Breast epithelium (tissue), 4 donors: ENCODE results near the gene MTSS2. TPM values are rescaled to one million over a fixed set of nuclear protein-coding genes. Genes with fewer than 3 reads are reported as not detected.
A peak's percentile ranks its signal among the peaks of the same experiment; 100 is the strongest.

Source experiments
- DNase-seq, 2 donors: peaks; one replicate each; pipeline ENCODE4 v3.0.0-alpha.2; 2019; ENCODE audit warnings: low spot score in 2 of 2
- H3K27ac ChIP-seq, 2 donors: fragments of 200-600 bp; sonication (generic) in 1 of 2; one replicate each; pipeline ENCODE4 v1.5.1; 2016 to 2019; ENCODE audit warnings: mild to moderate bottlenecking in 1 of 2
- H3K27me3 ChIP-seq, 2 donors: fragments of 200-600 bp; sonication (generic) in 1 of 2; one replicate each; pipeline versions ENCODE4 v1.5.1 to v1.6.0; 2017 to 2019; ENCODE audit warnings: control low read depth in 1 of 2, mild to moderate bottlenecking in 1 of 2
- H3K36me3 ChIP-seq: fragments of 200-600 bp; one replicate; pipeline ENCODE4 v1.5.1; 2019
- H3K4me1 ChIP-seq, 2 donors: fragments of 200-600 bp; sonication (generic); one replicate each; pipeline ENCODE4 v1.5.1; 2016 to 2019; ENCODE audit warnings: control low read depth in 1 of 2
- H3K4me3 ChIP-seq, 3 donors: fragments of 200-600 bp; sonication (generic); 1 replicate in 2 of 3; 2 replicates in 1 of 3; pipeline ENCODE4 v1.5.1; 2016 to 2019; ENCODE audit warnings: mild to moderate bottlenecking in 3 of 3, moderate library complexity in 2 of 3
- H3K9me3 ChIP-seq, 2 donors: fragments of 200-600 bp; sonication (generic) in 1 of 2; one replicate each; pipeline ENCODE4 v1.5.1; 2016 to 2019; ENCODE audit warnings: control low read depth in 1 of 2
- POLR2A ChIP-seq: fragments of 450-650 bp; IDR thresholded peaks from one replicate; pipeline ENCODE4 v1.6.1; 2016; ENCODE audit warnings: antibody characterized with exemption, mild to moderate bottlenecking, moderate library complexity
- POLR2AphosphoS5 ChIP-seq, 3 donors: sonication (generic); formaldehyde crosslinking; IDR thresholded peaks; one replicate each; pipeline ENCODE4 v1.6.1; 2017; ENCODE audit warnings: antibody characterized with exemption in 3 of 3
- intact Hi-C: fragments of 100-400 bp; cut with DNase I; formaldehyde crosslinking; loops from one replicate; pipeline ENCODE4 v1.15.1; 2023; ENCODE audit warnings: low total_unique reads
- total RNA-seq, 3 donors: library from RNA; depleted of rRNA; stranded (reverse); fragments of >200 nt; gene quantifications; one replicate each; pipeline ENCODE4 v1.1.0, GENCODE V29; 2016
- TF ChIP-seq, protein P1 (sequence below), 3 donors: fragments of 450-650 bp; IDR thresholded peaks; one replicate each; pipeline ENCODE4 v1.5.1; 2016 to 2017; ENCODE audit warnings: antibody characterized with exemption in 3 of 3, mild to moderate bottlenecking in 3 of 3, moderate library complexity in 3 of 3

MTSS2 gene
- total RNA-seq, 3 donors from 2014 or later, result 9.4 to 28.8 (median 22.8) TPM

DNA sequence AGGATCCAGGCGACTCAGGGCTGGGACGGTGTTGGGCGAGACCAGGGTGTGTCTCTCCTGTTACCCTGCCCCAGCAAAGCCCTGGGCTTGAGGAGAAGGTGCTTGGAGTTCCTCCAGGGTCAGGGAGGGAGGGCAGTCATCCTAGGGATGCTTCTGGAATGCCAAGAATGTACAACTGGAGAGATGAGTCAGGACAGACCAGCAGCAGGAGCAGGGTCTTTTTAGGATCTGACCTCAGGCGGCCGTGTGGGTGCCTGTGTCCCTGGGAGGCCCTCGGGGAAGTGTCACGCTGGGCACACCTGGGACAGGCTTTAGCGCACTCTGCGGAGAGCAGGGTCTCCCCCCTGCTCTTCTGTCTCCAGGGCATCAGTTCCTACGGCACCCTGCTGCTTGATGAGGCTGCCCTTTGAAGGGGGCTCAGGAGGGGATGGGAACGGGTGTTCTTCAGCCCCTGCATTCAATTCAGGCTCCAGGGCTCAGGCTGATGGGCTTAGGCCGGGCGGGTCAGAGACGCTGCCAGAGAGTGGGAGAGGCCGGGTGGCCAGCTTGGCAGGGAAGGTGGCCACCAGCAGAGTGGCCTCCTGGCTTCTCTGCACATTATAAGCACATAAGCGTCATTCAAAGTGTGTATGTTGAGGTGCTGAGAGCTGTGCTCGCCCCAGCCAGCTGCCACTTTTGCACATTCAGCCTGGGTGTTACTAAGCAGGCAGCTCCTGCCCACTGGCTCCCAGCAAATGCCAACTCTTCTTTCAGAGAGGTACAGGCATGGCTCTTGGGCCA is 8.4 kb upstream of the MTSS2 start:
- H3K4me1 ChIP-seq, result peaks cover 33 to 51% of the 10 kb centered on the region in 2 donors
- no peaks in the 10 kb centered on the region for H3K36me3 ChIP-seq
- H3K9me3 ChIP-seq, result no peaks in the 10 kb centered on the region
- TF ChIP-seq, protein P1, sequence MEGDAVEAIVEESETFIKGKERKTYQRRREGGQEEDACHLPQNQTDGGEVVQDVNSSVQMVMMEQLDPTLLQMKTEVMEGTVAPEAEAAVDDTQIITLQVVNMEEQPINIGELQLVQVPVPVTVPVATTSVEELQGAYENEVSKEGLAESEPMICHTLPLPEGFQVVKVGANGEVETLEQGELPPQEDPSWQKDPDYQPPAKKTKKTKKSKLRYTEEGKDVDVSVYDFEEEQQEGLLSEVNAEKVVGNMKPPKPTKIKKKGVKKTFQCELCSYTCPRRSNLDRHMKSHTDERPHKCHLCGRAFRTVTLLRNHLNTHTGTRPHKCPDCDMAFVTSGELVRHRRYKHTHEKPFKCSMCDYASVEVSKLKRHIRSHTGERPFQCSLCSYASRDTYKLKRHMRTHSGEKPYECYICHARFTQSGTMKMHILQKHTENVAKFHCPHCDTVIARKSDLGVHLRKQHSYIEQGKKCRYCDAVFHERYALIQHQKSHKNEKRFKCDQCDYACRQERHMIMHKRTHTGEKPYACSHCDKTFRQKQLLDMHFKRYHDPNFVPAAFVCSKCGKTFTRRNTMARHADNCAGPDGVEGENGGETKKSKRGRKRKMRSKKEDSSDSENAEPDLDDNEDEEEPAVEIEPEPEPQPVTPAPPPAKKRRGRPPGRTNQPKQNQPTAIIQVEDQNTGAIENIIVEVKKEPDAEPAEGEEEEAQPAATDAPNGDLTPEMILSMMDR (IDR thresholded peaks at IDR 0.05), result no peak
- TF ChIP-seq POLR2AphosphoS5 (IDR thresholded peaks at IDR 0.05) (peak in 1 of 3 donors; percentile 13), POLR2A (no peak)
- peak overlapping the region; percentile 93 to 96 for H3K27ac ChIP-seq
- DNase-seq, result no peak
- intact Hi-C loops, result no loop called here
- no peaks in the 10 kb centered on the region for H3K27me3 ChIP-seq
- H3K4me3 ChIP-seq, result no peak overlapping the region

DNA sequence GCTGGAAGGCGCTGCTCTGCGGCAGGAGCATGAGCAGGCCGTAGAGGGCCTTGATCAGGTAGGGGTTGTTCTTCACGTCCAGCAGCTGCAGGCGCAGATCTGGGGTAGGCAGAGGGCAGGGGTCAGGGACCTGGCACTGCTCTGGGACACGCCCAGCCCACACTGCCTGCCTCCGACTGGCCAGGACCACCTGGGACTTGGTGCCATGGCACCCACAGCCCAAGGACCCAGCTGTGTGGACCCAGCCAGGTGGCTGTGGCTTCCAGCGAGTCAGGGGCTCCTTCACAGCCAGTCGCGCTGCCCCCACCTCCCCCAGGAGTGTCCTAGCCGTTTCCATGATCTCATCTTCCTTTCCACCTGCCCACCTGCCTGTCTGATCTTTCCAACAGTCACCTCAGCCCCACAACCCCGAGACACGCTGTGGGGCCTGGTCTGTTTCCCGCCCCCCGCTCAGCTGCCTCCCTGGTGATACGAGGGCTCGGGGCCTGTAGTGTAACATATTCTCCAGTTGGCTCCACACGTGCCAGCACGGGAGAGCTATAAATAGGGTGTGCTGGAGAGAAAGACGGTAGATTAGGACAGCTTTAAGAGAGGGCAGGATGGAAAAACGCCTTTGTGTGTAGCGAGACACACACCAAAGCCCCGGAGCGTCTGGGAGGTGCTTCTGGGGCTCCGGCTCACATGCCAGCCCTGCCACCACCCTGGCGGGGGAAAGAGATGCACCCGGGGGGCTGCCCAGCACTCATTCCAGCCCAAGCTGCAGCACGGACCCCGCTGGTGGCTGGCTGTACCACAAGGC is 7.2 kb upstream of the MTSS2 start:
- peak overlapping the region; percentile 93 to 96 for H3K27ac ChIP-seq
- H3K4me1 ChIP-seq, result peaks cover 40 to 59% of the 10 kb centered on the region in 2 donors
- DNase-seq, result no peak
- intact Hi-C loops, result no loop called here
- H3K27me3 ChIP-seq, result no peaks in the 10 kb centered on the region
- TF ChIP-seq POLR2AphosphoS5 (IDR thresholded peaks at IDR 0.05) (no peak), POLR2A (no peak)
- TF ChIP-seq, protein P1 (IDR thresholded peaks at IDR 0.05), result no peak
- no peaks in the 10 kb centered on the region for H3K36me3 ChIP-seq
- no peak overlapping the region for H3K4me3 ChIP-seq
- H3K9me3 ChIP-seq, result no peaks in the 10 kb centered on the region

DNA sequence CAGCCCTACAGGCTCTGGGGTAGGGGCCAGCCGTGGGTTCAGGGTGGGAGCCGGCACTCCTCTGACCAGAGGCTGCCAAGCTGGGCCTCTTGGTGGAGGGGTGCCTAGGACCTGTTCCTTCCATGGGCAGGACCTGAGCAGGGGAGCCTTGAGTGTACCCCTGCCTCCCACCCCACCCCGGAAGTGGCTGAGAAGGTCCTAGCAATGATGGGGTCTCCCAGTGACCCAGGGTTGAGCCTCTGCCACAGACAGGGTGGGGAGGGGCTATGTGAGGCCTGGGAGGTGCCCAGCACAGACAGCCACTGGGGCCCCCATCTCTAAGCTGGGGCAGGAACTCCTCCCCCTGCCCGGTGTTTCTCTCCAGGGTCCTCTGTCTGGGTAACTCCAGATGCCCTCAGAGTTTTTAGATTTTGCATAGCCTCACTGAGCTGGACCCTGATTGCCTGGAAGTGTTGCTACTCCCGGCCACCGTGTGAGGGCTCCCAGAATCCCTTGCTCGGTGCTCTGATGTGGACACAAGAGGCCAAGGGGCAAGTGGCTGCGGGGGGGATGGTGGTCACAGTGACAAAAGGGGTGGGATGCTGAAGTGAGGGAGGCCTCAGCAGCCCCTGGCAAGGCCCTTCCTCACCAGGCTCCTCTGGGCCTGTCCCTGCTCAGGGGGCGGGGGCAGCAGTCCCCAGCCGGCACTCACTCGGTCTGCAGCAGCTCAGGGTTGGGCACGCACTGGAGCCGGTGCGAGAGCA is 6.4 kb upstream of the MTSS2 start:
- Histone ChIP-seq H3K36me3 (no peaks in the 10 kb centered on the region), H3K4me3 (no peak overlapping the region), H3K9me3 (no peaks in the 10 kb centered on the region), H3K4me1 (peaks cover 38 to 59% of the 10 kb centered on the region in 2 donors), H3K27me3 (no peaks in the 10 kb centered on the region), H3K27ac (peak overlapping the region; percentile 93 to 96)
- TF ChIP-seq POLR2A (no peak), POLR2AphosphoS5 (IDR thresholded peaks at IDR 0.05) (no peak)
- TF ChIP-seq, protein P1 (IDR thresholded peaks at IDR 0.05), result no peak
- intact Hi-C loops, result no loop called here
- DNase-seq, result no peak

DNA sequence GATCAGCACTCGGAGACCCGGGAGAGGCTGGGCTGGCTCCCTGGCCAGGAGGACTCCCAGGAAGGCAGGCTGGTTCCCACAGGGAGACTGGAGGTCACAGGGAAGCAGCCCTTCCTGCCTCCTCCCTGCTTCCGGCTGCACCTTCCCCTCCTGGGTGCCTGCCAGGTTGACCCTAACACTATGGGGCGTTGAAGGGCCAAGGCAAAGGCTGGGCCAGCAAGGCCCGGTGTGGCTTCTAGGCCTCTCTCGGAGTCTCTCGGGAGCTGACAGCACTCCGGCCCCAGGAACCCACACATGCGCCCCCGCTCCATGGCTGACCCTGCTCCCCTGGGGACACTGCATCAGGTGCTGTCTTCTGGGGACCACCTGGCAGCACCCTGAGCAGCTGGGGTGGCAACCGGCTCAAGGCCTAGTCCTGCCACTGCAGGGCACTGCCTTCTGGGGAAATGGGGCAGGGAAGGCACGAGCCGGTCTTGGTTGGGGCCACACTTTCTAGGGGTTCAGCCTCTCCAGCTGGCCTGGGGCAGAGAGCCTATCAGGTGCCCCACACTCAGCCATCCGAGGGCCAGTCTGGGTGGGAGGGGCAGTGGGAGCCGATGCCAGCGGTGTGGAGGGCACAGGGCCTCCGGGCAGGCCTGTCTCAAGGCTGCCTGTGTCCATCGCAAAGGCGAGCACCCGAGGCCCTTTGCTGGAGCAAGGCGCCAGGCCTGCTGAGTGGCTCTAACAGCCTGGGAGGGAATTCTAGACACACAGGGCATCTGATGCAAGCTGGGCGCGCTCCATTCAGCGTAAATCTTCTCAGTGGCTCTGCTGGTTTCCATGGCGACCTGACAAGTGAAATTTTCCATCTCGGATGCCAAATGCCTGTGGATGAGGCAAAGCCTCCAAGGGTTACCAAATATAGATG is 5.6 kb upstream of the MTSS2 start:
- TF ChIP-seq, protein P1 (IDR thresholded peaks at IDR 0.05), result no peak
- TF ChIP-seq POLR2AphosphoS5 (IDR thresholded peaks at IDR 0.05), result peak in 2 of 3 donors; percentile 40 to 63

More for the DNA sequence above, 5.6 kb upstream of the MTSS2 start:
- Histone ChIP-seq H3K27me3 (no peaks in the 10 kb centered on the region), H3K27ac (peak overlapping the region; percentile 93 to 96), H3K36me3 (no peaks in the 10 kb centered on the region), H3K9me3 (no peaks in the 10 kb centered on the region), H3K4me1 (peaks cover 34 to 62% of the 10 kb centered on the region in 2 donors), H3K4me3 (no peak overlapping the region)
- intact Hi-C loops, result no loop called here
- DNase-seq, result no peak
